ENCODE results near the gene POLR1C.

DNA sequence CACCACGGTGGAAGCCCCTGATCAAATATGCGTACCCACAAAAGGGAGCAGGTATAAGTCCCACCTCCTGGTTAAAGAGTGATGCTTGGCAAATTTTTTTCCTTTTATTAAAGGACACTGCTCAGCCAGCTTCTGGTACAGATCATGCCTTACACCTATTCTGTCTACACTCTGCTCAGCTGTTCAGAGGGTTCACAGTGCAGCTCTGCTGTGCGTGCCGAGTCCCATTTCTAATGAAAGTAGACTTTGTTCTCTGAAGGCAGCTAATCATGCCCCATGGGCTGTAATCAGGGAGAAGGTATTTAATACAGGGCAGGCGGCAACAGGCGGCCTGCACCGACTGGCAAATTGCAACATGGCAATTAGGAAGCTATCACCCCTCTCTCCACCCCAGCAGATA lies 23.1 kb upstream of the POLR1C start:
- TF ChIP-seq, protein P1, sequence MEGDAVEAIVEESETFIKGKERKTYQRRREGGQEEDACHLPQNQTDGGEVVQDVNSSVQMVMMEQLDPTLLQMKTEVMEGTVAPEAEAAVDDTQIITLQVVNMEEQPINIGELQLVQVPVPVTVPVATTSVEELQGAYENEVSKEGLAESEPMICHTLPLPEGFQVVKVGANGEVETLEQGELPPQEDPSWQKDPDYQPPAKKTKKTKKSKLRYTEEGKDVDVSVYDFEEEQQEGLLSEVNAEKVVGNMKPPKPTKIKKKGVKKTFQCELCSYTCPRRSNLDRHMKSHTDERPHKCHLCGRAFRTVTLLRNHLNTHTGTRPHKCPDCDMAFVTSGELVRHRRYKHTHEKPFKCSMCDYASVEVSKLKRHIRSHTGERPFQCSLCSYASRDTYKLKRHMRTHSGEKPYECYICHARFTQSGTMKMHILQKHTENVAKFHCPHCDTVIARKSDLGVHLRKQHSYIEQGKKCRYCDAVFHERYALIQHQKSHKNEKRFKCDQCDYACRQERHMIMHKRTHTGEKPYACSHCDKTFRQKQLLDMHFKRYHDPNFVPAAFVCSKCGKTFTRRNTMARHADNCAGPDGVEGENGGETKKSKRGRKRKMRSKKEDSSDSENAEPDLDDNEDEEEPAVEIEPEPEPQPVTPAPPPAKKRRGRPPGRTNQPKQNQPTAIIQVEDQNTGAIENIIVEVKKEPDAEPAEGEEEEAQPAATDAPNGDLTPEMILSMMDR (IDR thresholded peaks at IDR 0.05 in 2 of 3, conservative IDR thresholded peaks at IDR 0.05 in 1 of 3; ENCODE audit: borderline replicate concordance in 1 of 3, insufficient read depth in 1 of 3, low read depth in 2 of 3, low read length in 2 of 3): no peak
- TF ChIP-seq EZH2 (IDR thresholded peaks at IDR 0.05): no peak
- TF ChIP-seq SRF (IDR thresholded peaks at IDR 0.05; ENCODE audit: low read depth): no peak
- no peak for TF ChIP-seq SP1 (IDR thresholded peaks at IDR 0.05; ENCODE audit: low read depth)
- no peak for TF ChIP-seq RAD21 (IDR thresholded peaks at IDR 0.05; ENCODE audit: low read depth)
- no peak for TF ChIP-seq POLR2A (IDR thresholded peaks at IDR 0.05; ENCODE audit: borderline replicate concordance, extremely low read depth, insufficient read depth, insufficient read length)
- no peak for TF ChIP-seq POLR2AphosphoS5 (IDR thresholded peaks at IDR 0.05; ENCODE audit: low read depth, low read length)
- no peak for TF ChIP-seq SIN3A (IDR thresholded peaks at IDR 0.05; ENCODE audit: low read depth)
- TF ChIP-seq, protein P2, sequence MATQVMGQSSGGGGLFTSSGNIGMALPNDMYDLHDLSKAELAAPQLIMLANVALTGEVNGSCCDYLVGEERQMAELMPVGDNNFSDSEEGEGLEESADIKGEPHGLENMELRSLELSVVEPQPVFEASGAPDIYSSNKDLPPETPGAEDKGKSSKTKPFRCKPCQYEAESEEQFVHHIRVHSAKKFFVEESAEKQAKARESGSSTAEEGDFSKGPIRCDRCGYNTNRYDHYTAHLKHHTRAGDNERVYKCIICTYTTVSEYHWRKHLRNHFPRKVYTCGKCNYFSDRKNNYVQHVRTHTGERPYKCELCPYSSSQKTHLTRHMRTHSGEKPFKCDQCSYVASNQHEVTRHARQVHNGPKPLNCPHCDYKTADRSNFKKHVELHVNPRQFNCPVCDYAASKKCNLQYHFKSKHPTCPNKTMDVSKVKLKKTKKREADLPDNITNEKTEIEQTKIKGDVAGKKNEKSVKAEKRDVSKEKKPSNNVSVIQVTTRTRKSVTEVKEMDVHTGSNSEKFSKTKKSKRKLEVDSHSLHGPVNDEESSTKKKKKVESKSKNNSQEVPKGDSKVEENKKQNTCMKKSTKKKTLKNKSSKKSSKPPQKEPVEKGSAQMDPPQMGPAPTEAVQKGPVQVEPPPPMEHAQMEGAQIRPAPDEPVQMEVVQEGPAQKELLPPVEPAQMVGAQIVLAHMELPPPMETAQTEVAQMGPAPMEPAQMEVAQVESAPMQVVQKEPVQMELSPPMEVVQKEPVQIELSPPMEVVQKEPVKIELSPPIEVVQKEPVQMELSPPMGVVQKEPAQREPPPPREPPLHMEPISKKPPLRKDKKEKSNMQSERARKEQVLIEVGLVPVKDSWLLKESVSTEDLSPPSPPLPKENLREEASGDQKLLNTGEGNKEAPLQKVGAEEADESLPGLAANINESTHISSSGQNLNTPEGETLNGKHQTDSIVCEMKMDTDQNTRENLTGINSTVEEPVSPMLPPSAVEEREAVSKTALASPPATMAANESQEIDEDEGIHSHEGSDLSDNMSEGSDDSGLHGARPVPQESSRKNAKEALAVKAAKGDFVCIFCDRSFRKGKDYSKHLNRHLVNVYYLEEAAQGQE (IDR thresholded peaks at IDR 0.05; ENCODE audit: low read depth): no peak

All from HCT116 (cell line).